ENCODE data around the gene SPINK5.

DNA sequence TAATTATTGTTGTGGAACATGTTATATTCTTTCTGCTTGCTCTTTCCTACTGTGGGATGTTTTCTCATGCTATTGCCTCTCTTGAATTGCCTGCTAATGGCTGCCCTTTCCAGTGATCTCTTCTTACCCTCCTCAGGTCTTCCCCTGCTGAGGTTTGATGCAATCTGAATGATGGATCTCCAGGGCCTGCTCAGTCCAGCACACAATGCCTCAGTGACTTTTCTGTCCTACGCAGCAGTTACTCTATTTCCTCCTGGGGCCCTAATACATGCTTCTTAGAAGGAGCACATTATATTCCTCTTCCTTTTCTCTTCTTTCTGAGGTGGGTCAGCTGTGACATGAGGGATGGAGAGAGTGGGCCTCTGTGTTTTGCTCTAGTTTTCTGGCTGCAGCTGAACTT, 104.5 kb downstream of the SPINK5 start, which contains the start of gene SPINK14:
- TF ChIP-seq POLR2A (IDR thresholded peaks at IDR 0.05; ENCODE audit: low read depth, low read length), result no peak
- no peak for TF ChIP-seq POLR2AphosphoS5 (IDR thresholded peaks at IDR 0.05; ENCODE audit: low read depth, low read length)

All from GM12892 (cell line).